ENCODE measurements around the gene FGD6.

- no peak for TF ChIP-seq CTCF (IDR thresholded peaks at IDR 0.05; ENCODE audit: low read length)
- no peak for TF ChIP-seq EZH2 (IDR thresholded peaks at IDR 0.05; ENCODE audit: borderline replicate concordance, low read length)
Measured at GRCh38 chr12:95181103-95181502, 36.2 kb downstream of the FGD6 start.
